Tibial artery (tissue), 4 donors: ENCODE results near the gene RTP5.

Experiments
- DNase-seq, 2 donors: peaks; one replicate each; pipeline ENCODE4 v3.0.0-alpha.2; 2019
- H3K27ac ChIP-seq, 2 donors: fragments of 200-600 bp; sonication (generic) in 1 of 2; 1 replicate in 1 of 2; 2 replicates in 1 of 2; pipeline ENCODE4 v1.5.1; 2018 to 2019; ENCODE audit warnings: mild to moderate bottlenecking in 1 of 2
- H3K27me3 ChIP-seq, 2 donors: fragments of 200-600 bp; sonication (generic) in 1 of 2; one replicate each; pipeline versions ENCODE4 v1.5.1 to v1.6.0; 2016 to 2019
- H3K36me3 ChIP-seq, 3 donors: fragments of 200-600 bp; sonication (generic) in 2 of 3; one replicate each; pipeline ENCODE4 v1.5.1; 2016 to 2019; ENCODE audit warnings: mild to moderate bottlenecking in 2 of 3
- H3K4me1 ChIP-seq, 4 donors: fragments of 200-600 bp; sonication (generic) in 2 of 4; 1 replicate in 3 of 4; 2 replicates in 1 of 4; pipeline ENCODE4 v1.5.1; 2016 to 2019
- H3K4me3 ChIP-seq, 2 donors: fragments of 200-600 bp; sonication (generic) in 1 of 2; 1 replicate in 1 of 2; 2 replicates in 1 of 2; pipeline ENCODE4 v1.5.1; 2018 to 2019; ENCODE audit warnings: mild to moderate bottlenecking in 2 of 2
- H3K9me3 ChIP-seq, 3 donors: fragments of 200-600 bp; sonication (generic) in 1 of 3; one replicate each; pipeline ENCODE4 v1.5.1; 2016 to 2019
- intact Hi-C: fragments of 100-400 bp; cut with DNase I; formaldehyde crosslinking; loops from one replicate; pipeline ENCODE4 v1.15.0; 2023; ENCODE audit warnings: low total_unique reads
- TF ChIP-seq, protein P1 (sequence below), 2 experiments: fragments of 200-600 bp in 1 of 2; fragments of 450-650 bp in 1 of 2; IDR thresholded peaks; one replicate each; pipeline ENCODE4 v1.5.1; 2017 to 2019; ENCODE audit warnings: antibody characterized with exemption in 2 of 2, mild to moderate bottlenecking in 1 of 2, moderate library complexity in 1 of 2

Gene RTP5

GRCh38 chr2:241849616-241850543, 19.6 kb upstream of the RTP5 start:
- peaks cover 0 to 46% of the 10 kb centered on the region in 2 donors for H3K27me3 ChIP-seq
- TF ChIP-seq, protein P1, sequence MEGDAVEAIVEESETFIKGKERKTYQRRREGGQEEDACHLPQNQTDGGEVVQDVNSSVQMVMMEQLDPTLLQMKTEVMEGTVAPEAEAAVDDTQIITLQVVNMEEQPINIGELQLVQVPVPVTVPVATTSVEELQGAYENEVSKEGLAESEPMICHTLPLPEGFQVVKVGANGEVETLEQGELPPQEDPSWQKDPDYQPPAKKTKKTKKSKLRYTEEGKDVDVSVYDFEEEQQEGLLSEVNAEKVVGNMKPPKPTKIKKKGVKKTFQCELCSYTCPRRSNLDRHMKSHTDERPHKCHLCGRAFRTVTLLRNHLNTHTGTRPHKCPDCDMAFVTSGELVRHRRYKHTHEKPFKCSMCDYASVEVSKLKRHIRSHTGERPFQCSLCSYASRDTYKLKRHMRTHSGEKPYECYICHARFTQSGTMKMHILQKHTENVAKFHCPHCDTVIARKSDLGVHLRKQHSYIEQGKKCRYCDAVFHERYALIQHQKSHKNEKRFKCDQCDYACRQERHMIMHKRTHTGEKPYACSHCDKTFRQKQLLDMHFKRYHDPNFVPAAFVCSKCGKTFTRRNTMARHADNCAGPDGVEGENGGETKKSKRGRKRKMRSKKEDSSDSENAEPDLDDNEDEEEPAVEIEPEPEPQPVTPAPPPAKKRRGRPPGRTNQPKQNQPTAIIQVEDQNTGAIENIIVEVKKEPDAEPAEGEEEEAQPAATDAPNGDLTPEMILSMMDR (IDR thresholded peaks at IDR 0.05): no peak
- no peaks in the 10 kb centered on the region for H3K36me3 ChIP-seq
- H3K4me3 ChIP-seq: no peak overlapping the region
- intact Hi-C loops: no loop called here
- no peak for DNase-seq
- H3K9me3 ChIP-seq: no peaks in the 10 kb centered on the region
- peaks cover 0 to 4% (median 3%) of the 10 kb centered on the region in 4 donors for H3K4me1 ChIP-seq
- no peak overlapping the region for H3K27ac ChIP-seq

GRCh38 chr2:241850544-241851324, 18.8 kb upstream of the RTP5 start:
- Histone ChIP-seq H3K36me3 (no peaks in the 10 kb centered on the region), H3K27ac (no peak overlapping the region), H3K4me1 (no peaks in the 10 kb centered on the region), H3K4me3 (no peak overlapping the region), H3K27me3 (peaks cover 0 to 53% of the 10 kb centered on the region in 2 donors), H3K9me3 (no peaks in the 10 kb centered on the region)
- no peak for DNase-seq
- TF ChIP-seq, protein P1 (IDR thresholded peaks at IDR 0.05): no peak
- intact Hi-C loops: no loop called here

GRCh38 chr2:241851325-241852115, 18.0 kb upstream of the RTP5 start:
- Histone ChIP-seq H3K27me3 (peaks cover 0 to 53% of the 10 kb centered on the region in 2 donors), H3K27ac (no peak overlapping the region), H3K4me3 (no peak overlapping the region), H3K4me1 (no peaks in the 10 kb centered on the region), H3K9me3 (no peaks in the 10 kb centered on the region), H3K36me3 (no peaks in the 10 kb centered on the region)
- no peak for DNase-seq
- intact Hi-C loops: no loop called here
- TF ChIP-seq, protein P1 (IDR thresholded peaks at IDR 0.05): no peak

- intact Hi-C loops: no loop called here
- TF ChIP-seq, protein P1 (IDR thresholded peaks at IDR 0.05): no peak
- H3K27me3 ChIP-seq: peaks cover 0 to 60% of the 10 kb centered on the region in 2 donors
- no peak overlapping the region for H3K4me3 ChIP-seq
- DNase-seq: no peak
- H3K36me3 ChIP-seq: no peaks in the 10 kb centered on the region
- no peak overlapping the region for H3K27ac ChIP-seq
- no peaks in the 10 kb centered on the region for H3K9me3 ChIP-seq
- H3K4me1 ChIP-seq: no peaks in the 10 kb centered on the region
Measured at GRCh38 chr2:241852116-241852980, 17.2 kb upstream of the RTP5 start.
